ENCODE measurements around the gene NID1.
"Not testable (repeated sequence)": the region's sequence is repeated elsewhere in the genome, so short reads cannot be mapped to it uniquely, and the experiment has no call there.

The NID1 gene

GRCh38 chr1:235995511-235995910 is 69.4 kb downstream of the NID1 start:
- DNase-seq = no peak

GRCh38 chr1:235993652-235994051 is 71.2 kb downstream of the NID1 start:
- DNase-seq = no peak

- DNase-seq = no peak
Measured at GRCh38 chr1:235992868-235993267, 72.0 kb downstream of the NID1 start.

- no peak for DNase-seq
Measured at GRCh38 chr1:235992346-235992745, 72.5 kb downstream of the NID1 start.

- no peak for DNase-seq
Measured at GRCh38 chr1:235990330-235990795, 74.5 kb downstream of the NID1 start.

- no peak for DNase-seq
Measured at GRCh38 chr1:235989105-235989504, 75.8 kb downstream of the NID1 start.

GRCh38 chr1:235986869-235987268 is 78.0 kb downstream of the NID1 start:
- DNase-seq = no peak

- no peak for DNase-seq
Measured at GRCh38 chr1:235984041-235984825, 80.7 kb downstream of the NID1 start.

- DNase-seq = no peak
Measured at GRCh38 chr1:235980976-235981375, 83.9 kb downstream of the NID1 start.

GRCh38 chr1:235979716-235980333 is 85.1 kb downstream of the NID1 start:
- no peak for DNase-seq

- DNase-seq = no peak
Measured at GRCh38 chr1:235979176-235979575, 85.7 kb downstream of the NID1 start.

GRCh38 chr1:235976490-235976889 is 88.4 kb downstream of the NID1 start:
- DNase-seq = no peak

GRCh38 chr1:235974616-235975015 is 90.3 kb downstream of the NID1 start:
- no peak for DNase-seq

GRCh38 chr1:235972691-235973090 is 92.2 kb downstream of the NID1 start:
- DNase-seq = not testable (repeated sequence)

- no peak for DNase-seq
Measured at GRCh38 chr1:235972311-235972689, 92.6 kb downstream of the NID1 start.

GRCh38 chr1:235971571-235972310 is 93.1 kb downstream of the NID1 start:
- peak; percentile 60 for DNase-seq

GRCh38 chr1:235971020-235971419 is 93.9 kb downstream of the NID1 start:
- DNase-seq = no peak

GRCh38 chr1:235968831-235969230 is 96.1 kb downstream of the NID1 start:
- no peak for DNase-seq

- DNase-seq = not testable (repeated sequence)
Measured at GRCh38 chr1:235966134-235966533, 98.8 kb downstream of the NID1 start.

- peak; percentile 7 for DNase-seq
Measured at GRCh38 chr1:235960809-235961208, 104.1 kb downstream of the NID1 start.

- no peak for DNase-seq
Measured at GRCh38 chr1:235958021-235958420, 106.9 kb downstream of the NID1 start.

GRCh38 chr1:235955777-235956176 is 109.1 kb downstream of the NID1 start:
- no peak for DNase-seq
